HG03108 (cell line): ENCODE measurements around the gene ZNF275.
"Not testable (repeated sequence)": the region's sequence is repeated elsewhere in the genome, so short reads cannot be mapped to it uniquely, and the experiment has no call there.

Experiments
- ATAC-seq: cut with Tn5 transposase; IDR thresholded peaks from one replicate; pipeline ENCODE4 v1.9.1; 2021; ENCODE audit warnings: moderate library complexity; ENCODE audit not compliant: unreplicated experiment

ZNF275 gene

DNA sequence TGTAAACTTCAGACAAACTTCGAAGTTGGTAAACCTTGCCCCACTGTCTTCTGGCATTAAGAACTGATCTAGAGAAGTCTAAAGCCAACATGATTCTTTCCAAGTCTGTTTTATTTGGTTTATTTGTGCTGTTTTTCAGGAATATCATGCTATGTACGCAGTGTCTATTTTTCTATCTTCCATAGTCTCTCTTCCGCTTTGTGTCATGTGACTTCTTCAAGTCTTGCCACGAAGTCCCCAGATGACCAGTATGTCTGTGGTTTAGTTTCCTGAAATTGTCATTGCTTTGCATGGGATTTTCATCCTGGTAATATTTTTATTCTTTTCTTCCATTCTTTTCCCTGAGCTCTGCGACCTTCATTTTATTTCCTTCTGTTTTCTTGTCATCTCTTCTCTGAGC is 52.1 kb downstream of the ZNF275 start:
- ATAC-seq = no peak

DNA sequence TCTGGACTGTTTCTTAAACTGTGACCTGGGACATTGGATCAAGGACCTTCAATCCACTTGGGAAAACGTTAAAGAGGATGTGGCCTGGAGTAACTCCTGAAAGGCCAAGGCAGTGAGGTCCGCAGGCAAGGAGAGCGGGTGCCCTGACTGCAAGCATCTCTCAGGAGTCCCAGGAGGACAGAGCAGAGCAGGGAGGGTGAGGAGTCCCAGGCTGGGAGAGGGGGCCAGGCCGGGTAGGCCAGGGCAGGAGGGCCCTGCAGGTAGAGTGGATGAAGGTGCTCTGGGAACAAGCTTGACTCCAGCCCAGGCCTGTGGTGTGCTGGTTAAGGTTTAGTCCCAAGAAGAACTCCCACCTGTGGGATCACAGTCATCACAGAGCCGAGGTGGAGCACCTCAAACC is 53.4 kb downstream of the ZNF275 start:
- ATAC-seq = no peak

GRCh38 chrX:153387987-153388721 is 54.2 kb downstream of the ZNF275 start:
- no peak for ATAC-seq

DNA sequence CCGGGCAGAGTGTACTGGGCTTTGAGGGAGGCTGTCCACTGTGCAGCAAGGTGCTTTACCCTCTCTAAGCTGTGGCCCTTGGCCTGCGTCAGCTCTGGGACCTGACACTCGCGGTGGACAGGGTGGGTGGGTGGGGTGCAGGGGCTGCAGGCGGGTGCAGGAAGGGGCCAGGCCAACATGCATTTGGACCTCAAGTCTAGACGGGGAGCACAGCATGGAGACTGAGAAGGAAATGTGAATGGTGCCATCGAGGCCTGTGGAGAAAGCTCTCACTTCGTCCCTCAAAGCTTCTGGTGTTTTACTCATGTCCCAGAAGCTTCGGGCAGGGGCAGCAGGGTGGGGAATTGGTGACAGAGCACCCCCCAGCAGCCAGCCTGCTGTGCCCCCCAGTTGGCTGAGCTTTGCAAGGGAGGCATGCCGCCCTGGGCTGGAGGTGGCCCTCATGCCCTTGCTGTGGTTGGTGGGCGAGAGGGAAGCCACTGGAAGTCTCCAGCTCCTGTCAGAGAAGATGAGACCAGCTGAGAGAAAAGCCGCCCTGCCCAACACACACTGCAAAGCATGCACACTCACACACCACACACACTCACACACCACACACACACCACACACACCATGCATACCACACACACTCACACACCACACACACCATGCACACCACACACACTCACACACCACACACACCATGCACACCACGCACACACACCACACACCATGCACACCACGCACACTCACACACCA is 54.9 kb downstream of the ZNF275 start:
- ATAC-seq = no peak

DNA sequence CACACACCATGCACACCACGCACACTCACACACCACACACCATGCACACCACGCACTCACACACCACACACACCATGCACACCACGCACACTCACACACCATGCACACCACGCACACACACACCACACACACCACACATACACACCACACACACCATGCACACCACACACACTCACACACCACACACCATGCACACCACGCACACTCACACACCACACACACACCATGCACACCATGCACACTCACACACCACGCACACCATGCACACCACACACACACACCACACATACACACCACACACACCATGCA is 55.5 kb downstream of the ZNF275 start:
- ATAC-seq = not testable (repeated sequence)

DNA sequence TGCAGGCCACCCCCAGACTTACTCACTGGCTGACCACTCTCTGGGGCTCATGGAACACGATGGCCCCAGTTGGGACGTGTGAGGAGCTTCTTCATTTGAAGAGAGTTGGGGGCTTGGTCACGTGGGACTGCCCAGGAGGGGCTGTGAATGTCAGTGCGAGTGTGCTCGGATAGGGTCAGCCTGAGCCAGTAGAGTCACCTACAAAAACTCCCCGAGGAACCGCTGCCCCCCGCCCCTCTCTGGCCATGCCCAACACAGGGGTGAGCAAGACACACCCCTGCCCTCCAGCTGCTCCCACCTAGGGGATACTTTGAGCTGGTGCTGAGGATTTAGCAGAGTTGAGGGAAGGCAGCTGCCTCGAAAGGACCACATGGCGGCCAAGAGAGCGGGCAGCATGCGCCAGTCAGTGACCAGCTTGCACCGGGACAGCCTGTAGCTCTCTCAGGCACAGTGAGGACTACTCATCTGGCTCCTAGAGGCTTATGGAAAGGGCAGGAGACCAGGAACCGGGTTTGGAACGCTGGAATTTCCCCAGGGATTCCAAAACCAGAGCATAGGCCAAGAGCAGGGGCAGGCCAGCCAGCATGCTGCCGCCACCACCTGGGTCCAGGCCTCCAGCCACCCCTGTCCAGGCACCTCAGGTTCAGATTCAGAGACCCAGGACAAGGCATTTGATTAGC is 58.8 kb downstream of the ZNF275 start:
- no peak for ATAC-seq

GRCh38 chrX:153394612-153395011 is 60.7 kb downstream of the ZNF275 start:
- no peak for ATAC-seq

GRCh38 chrX:153395613-153396319 is 61.8 kb downstream of the ZNF275 start:
- no peak for ATAC-seq

DNA sequence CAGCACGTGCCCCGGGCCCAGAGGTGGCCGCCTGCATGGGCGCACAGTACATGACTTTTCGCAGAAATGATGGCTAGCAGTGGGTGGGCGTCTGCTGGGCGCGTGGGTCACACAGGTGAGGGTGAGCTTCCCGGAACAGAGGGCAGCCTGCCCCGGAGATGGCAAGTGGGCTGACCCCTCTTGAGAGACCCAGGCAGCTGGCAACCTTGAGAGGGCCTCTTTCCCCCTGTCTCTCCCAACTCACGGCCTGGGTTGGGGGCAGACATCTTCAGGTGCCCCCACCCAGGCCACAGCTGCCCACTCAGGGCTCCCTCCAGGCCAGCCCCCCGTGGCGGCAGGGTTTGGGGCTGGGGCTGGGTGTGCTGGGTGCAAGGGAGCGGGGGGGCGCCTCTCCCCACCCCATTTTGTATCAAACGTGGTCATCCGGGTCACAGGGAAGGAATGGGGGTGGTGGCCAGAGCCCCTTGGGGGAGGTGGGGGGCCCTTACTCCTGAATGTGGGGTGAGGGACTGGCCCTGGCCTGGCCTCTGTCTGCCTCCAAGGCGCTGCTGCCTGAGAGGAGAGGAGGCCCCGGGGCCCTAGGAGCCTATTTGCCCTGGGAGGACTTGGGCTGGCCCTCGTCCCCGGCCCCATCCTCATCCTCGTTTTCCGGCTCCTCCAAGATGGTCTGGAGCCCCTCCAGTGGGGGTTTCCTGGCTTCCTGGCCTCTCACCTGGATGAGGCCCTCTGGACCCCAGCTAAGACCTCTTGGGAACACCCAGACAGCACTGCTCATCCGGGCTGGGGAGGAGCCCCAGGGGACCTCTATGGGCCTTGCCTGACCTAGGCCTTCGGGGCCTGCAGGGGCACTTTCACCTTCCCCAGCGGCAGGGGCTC is 62.6 kb downstream of the ZNF275 start:
- no peak for ATAC-seq

DNA sequence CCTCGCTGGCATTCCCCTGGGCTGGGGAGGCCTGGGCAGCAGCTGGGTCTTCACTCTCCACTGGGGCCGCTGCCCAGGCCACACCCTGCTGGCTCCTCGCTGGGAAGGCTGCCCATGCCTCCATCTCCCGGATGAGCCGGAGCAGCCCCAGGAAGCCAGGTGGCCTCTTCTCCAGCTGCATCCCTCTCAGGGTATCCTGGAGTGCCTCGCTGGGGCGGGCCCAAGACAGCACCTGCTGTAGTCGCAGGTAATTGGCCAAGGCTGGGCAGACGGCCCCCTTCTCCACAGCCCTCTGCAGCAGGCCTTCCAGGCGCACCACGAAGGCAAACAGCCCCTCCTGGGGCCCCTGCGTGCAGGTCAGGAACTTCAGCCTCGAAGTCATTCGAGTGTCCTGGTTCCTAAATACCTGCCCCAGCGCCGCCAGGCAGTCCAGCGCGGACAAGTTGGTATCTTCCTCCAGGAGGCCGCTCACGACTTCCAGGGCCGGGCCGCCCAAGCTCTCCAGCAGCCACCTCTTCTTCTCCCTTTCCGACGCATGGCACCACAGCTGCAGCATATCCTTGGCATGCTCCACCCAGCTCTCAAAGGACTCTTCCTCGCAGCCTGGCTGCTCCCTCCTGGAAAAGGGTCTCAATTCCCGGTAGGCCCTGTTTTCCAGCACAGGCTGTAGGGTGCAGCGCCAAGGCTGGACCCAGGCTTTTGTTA is 63.5 kb downstream of the ZNF275 start:
- no peak for ATAC-seq

- ATAC-seq = no peak
Measured at GRCh38 chrX:153398275-153398960, 64.5 kb downstream of the ZNF275 start.

DNA sequence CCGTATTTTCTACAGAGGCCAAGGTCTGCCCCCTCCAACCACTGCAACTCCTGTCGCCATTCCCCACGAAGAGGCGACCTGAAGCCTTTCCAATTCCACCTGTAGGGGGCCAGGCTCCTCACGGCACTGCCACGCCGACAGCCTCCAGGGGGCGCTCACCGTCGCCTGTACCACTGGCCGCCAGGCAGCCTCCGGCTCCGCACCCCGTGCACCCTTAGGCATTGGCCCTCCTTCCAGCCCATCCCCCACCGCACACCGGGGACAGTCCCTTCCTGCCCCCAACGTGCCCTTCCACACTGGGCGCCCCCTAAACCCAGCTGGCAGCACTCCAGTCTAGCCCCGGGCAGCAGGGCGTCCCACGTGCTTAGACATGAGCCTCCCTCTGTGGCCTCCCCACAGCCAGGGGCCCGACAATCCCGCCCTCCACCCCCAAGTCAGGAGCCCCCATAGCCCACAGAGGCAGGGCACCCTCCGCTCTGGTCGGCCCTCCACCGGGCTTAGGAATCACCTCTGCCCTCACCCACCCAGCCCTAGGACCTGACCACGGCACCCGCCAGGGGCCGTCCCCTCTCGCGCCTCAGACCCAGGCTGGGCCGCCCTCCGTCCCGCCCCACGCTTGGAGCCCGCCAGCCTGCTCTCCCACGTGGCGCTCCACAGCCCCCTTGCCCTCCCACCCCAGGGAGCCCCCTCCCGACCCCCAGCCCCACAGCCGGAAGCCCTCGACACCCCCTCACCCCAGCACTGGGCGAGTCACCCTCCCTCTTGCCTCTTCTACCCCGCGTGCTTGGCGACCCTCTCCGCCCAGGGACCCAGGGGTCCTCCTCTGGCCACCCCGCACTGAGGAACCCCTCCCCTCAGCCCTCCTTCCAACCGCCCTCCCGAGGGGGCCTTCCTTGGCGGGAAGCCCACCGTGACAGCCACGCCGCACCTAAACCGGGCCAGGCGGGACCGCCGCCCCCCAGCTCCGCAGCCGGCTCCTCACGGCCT is 66.5 kb downstream of the ZNF275 start:
- no peak for ATAC-seq

GRCh38 chrX:153401133-153401764 is 67.3 kb downstream of the ZNF275 start, which contains the start of gene PNMA6E:
Gene PNMA6E (minus strand): TSS chrX:153401350. CDS start chrX:153398849, 2,501 bp downstream.
- no peak for ATAC-seq
